HG02571 (cell line): ENCODE results near the gene UPF3A.
"Not testable (repeated sequence)": the region's sequence is repeated elsewhere in the genome, so short reads cannot be mapped to it uniquely, and the experiment has no call there.

Experiments used
- ATAC-seq: cut with Tn5 transposase; IDR thresholded peaks from one replicate; pipeline ENCODE4 v1.9.1; 2021; ENCODE audit warnings: mild to moderate bottlenecking, moderate library complexity; ENCODE audit not compliant: unreplicated experiment

UPF3A gene

DNA sequence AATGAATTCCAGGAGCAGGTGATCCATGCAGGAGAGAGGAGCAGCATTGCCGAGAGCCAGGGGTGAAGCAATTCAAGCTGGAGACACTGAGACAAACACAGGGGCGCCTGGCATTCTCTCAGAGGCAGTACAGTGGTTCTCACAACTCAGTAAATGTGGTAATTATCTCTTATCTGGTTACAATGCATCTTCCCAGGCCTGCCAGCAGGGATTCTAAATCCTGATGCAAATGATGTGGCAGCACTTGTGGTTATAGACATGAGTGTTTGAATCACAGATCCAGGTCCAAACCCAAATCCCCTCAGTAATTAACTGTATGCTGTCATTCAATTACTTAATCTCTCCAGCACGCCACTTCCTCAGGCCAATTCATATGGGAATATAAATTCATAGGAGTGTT is 52.5 kb downstream of the UPF3A start:
- not testable (repeated sequence) for ATAC-seq

DNA sequence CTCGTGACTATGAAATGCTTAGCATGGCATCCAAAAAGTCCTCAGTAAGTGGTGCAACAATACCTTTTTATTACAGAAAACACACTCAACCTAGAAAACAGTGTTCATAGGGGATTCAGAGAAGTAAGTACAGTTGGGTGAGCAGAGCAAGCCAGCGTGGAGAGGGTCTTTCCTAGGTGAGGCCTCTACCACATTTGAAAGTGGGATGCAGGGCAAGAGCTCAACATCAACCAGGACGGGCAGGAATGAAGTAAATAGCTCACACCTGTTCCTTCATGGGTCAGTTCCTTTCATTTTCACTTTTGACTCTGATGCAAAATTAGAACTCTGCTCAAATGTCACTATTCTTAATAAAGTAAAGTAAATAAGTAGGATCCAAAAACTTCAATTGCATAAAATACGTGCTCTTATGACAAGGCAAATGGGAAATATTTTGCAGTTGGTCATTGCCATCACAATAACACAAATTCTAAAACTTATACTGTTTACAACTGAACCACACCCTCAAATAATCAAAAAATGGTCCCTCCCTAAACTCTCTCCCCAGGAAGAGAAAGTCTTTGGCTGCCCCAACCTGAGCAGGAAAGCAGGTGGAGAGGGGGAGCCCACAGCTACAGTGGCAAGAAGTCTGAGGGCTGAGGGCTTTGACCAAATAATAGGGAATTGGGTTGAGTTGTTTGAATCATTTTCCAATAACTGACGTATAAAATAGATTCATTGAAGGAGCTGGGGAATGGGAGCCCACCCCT is 53.1 kb downstream of the UPF3A start:
- ATAC-seq: no peak

DNA sequence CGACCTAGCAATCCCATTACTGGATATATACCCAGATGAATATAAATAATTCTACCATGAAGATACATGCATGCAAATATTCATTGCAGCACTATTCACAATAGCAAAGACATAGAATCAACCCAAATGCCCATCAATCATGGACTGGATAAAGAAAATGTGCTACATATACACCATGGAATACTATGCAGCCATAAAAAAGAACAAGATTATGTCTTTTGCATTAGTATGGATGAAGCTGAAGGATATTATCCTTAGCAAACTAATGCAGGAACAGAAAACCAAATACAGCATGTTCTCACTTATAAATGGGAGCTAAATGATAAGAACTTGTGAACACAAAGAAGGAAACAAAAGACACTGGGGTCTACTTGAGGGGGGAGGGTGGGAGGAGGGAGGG is 55.1 kb downstream of the UPF3A start:
- ATAC-seq: not testable (repeated sequence)

DNA sequence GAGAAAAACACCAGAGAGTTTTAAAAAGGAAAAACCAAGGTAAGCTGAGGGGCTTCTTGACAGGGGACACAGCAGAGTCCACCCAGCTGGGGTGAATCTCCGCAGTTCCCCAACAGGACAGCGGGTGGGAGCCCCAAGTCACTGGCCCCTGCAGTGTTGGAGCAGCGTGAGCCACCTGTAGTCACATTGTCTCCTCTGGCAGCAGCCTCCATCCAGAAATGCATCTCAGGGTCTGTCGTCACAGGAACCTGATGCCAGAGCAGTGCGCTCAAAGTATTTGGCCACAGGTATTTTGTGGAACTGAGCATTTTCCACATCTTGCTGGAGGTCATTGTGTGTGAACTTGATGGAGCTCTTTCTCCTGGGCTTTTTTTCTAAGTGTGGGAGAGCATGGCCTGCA is 57.6 kb downstream of the UPF3A start:
- ATAC-seq: no peak

DNA sequence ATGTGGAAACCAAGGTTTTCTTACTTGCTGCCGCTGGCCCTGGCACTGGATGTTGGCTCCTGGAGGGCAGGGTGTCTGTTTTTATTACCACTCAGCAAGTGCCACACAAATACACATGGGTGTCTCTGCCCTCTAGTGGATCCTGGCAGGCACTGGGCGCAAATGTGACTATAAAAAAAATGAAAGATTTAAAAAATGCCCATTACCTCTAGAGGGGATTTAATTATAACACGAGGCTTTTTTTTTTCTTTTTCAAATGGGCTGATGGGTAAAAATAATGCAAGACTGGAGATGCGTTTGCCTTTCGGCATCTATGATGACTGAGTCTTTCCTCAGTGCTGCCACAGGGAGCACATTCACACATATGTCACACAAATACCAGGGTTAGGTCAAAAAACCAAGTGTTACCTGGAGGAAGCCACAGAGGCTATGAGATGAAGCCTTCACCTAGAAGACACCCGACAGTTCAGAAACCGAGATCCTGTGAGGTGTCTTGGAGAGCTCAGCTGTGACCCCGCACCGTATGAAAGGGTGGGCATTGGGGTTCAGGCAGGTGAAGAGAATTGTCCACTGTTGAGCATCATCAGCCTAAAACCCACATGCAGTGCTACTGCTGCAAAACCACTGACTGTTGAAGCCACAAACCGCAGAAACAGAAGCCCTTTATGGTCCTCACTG is 58.6 kb downstream of the UPF3A start:
- no peak for ATAC-seq

DNA sequence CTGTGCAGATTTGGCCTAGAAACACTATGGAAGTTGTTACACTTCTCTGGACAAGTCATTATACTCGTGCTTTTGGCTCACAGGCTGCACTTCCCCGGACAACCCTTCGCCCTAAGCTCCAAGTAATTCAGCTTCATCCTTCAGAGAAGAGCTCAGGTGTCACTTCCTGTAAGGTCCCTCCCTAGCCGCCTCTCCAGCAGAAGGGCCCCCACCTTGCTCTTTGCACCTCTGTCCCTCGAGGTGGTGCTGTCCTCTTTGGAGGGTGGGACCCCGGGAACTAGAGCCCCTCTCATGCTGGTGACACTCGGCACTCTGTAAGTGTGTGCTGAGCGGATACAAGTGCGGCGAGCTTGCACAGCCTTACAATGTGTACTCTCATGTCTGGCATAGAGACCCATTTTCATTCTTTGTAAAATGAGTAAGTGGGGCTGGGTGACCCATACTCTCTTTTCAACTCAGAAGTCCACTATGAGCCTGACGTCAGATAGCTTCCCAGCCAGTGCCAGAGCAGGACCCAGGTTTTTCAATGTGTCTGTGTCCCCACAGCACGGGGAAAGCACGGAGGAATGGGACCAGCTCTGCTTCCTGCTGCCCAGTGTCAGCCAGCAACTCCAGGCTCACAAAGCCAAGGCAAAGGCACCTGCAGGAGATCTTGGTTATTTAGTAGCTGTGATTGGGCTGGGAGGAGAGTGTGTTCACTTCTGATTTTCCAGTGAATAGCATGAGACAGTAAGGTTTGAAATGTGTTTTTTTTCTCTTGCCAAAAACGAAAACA is 59.8 kb downstream of the UPF3A start:
- ATAC-seq: no peak

DNA sequence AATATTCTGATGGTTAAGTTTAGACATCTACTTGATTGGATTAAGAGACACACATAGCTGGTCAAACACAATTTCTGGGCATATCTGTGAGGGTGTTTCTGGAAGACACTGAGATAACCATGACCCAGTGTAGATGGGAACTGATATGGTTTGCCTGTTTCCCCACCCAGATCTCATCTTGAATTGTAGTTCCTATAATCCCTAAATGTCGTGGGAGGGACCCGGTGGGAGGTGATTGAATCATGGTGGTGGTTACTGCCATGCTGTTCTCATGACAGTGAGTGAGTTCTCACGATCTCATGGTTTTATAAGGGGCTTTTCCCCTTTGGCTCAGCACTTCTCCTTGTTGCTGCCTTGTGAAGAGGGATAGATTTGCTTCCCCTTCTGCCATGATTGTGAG is 65.9 kb downstream of the UPF3A start:
- not testable (repeated sequence) for ATAC-seq

DNA sequence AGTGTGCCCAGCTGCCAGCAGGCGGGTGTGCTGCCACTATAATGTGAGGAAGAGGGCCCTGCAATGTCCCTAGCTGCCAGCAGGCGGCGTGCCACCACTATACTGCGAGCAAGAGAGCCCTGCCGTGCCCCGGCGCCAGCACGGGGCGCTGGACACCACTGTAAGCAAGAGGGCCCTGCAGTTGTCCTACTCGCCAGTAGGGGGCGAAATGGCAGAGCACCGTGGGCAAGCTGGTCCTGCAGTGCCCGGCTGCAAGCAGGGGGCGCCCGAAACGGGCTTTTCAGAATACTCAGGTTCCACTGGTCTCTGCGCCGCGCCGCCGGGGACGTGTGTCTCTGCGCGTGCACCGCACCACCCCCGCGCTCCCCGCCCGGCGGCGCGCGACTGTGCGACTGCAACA is 71.4 kb downstream of the UPF3A start:
- not testable (repeated sequence) for ATAC-seq

DNA sequence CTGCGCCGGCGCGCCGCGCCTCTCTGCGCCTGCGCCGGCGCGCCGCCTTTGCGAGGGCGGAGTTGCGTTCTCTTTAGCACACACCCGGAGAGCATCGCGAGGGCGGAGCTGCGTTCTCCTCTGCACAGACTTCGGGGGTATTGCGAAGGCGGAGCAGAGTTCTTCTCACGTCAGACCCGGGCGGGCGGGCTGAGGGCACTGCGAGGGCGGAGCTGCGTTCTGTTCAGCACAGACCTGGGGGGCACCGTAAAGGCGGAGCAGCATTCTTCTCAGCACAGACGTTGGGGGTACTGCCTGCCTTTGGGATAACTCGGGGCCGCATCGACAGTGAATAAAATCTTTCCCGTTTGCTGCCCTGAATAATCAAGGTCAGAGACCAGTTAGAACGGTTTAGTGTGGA is 72.0 kb downstream of the UPF3A start:
- ATAC-seq: not testable (repeated sequence)
